RWPE2 (cell line): ENCODE measurements around the gene DRGX.

Experiments used
- ATAC-seq: fragments of 200-7000 bp; cut with Tn5 transposase; 3 replicates; pipeline ENCODE4 v1.9.1; 2021; ENCODE audit warnings: low read depth
- DNase-seq: peaks from one replicate; pipeline ENCODE4 v3.0.0-alpha.2; 2020; ENCODE audit warnings: low spot score
- H3K27ac ChIP-seq: fragments of 450-650 bp; 2 replicates; pipeline ENCODE4 v1.5.1; 2017; ENCODE audit warnings: mild to moderate bottlenecking; ENCODE audit not compliant: poor library complexity, severe bottlenecking
- H3K27me3 ChIP-seq: fragments of 250-450 bp; sonication (Bioruptor Pico); 2 replicates; pipeline ENCODE4 v1.5.1; 2021; ENCODE audit warnings: mild to moderate bottlenecking, moderate library complexity; ENCODE audit not compliant: insufficient read depth, poor library complexity, severe bottlenecking
- H3K36me3 ChIP-seq: fragments of 250-450 bp; sonication (Bioruptor Pico); 2 replicates; pipeline ENCODE4 v1.5.1; 2020; ENCODE audit warnings: low read depth, mild to moderate bottlenecking, moderate library complexity
- H3K4me1 ChIP-seq: fragments of 250-450 bp; sonication (Bioruptor Pico); 2 replicates; pipeline ENCODE4 v1.5.1; 2021; ENCODE audit warnings: mild to moderate bottlenecking, moderate library complexity; ENCODE audit not compliant: insufficient read depth, poor library complexity, severe bottlenecking
- H3K4me3 ChIP-seq: fragments of 250-450 bp; sonication (Bioruptor Pico); 2 replicates; pipeline ENCODE4 v1.5.1; 2021; ENCODE audit warnings: mild to moderate bottlenecking, moderate library complexity; ENCODE audit not compliant: severe bottlenecking
- H3K9me3 ChIP-seq: fragments of 250-450 bp; sonication (Bioruptor Pico); 2 replicates; pipeline ENCODE4 v1.5.1; 2021; ENCODE audit warnings: mild to moderate bottlenecking, moderate library complexity; ENCODE audit not compliant: severe bottlenecking
- TF ChIP-seq, protein P1 (sequence below): fragments of 450-650 bp; IDR thresholded peaks from one replicate; pipeline ENCODE4 v1.5.1; 2017; ENCODE audit warnings: mild to moderate bottlenecking, moderate library complexity; ENCODE audit not compliant: poor library complexity, severe bottlenecking

Gene DRGX

GRCh38 chr10:49382226-49382625 is 13.7 kb downstream of the DRGX start:
- Histone ChIP-seq H3K4me3 (no peak overlapping the region), H3K4me1 (peaks cover 8% of the 10 kb centered on the region), H3K27ac (no peak overlapping the region), H3K9me3 (no peaks in the 10 kb centered on the region), H3K27me3 (no peaks in the 10 kb centered on the region), H3K36me3 (no peaks in the 10 kb centered on the region)
- DNase-seq = no peak
- ATAC-seq = no peak
- TF ChIP-seq, protein P1, sequence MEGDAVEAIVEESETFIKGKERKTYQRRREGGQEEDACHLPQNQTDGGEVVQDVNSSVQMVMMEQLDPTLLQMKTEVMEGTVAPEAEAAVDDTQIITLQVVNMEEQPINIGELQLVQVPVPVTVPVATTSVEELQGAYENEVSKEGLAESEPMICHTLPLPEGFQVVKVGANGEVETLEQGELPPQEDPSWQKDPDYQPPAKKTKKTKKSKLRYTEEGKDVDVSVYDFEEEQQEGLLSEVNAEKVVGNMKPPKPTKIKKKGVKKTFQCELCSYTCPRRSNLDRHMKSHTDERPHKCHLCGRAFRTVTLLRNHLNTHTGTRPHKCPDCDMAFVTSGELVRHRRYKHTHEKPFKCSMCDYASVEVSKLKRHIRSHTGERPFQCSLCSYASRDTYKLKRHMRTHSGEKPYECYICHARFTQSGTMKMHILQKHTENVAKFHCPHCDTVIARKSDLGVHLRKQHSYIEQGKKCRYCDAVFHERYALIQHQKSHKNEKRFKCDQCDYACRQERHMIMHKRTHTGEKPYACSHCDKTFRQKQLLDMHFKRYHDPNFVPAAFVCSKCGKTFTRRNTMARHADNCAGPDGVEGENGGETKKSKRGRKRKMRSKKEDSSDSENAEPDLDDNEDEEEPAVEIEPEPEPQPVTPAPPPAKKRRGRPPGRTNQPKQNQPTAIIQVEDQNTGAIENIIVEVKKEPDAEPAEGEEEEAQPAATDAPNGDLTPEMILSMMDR = no peak

- DNase-seq = peak; percentile 19
- H3K9me3 ChIP-seq = no peaks in the 10 kb centered on the region
- H3K36me3 ChIP-seq = no peaks in the 10 kb centered on the region
- H3K27ac ChIP-seq = no peak overlapping the region
- ATAC-seq = no peak
- H3K4me3 ChIP-seq = no peak overlapping the region
- no peaks in the 10 kb centered on the region for H3K27me3 ChIP-seq
- TF ChIP-seq, protein P1 = no peak
- peaks cover 2% of the 10 kb centered on the region for H3K4me1 ChIP-seq
These were observed 14.6 kb downstream of the DRGX start for GRCh38 chr10:49381111-49381900.

DNA sequence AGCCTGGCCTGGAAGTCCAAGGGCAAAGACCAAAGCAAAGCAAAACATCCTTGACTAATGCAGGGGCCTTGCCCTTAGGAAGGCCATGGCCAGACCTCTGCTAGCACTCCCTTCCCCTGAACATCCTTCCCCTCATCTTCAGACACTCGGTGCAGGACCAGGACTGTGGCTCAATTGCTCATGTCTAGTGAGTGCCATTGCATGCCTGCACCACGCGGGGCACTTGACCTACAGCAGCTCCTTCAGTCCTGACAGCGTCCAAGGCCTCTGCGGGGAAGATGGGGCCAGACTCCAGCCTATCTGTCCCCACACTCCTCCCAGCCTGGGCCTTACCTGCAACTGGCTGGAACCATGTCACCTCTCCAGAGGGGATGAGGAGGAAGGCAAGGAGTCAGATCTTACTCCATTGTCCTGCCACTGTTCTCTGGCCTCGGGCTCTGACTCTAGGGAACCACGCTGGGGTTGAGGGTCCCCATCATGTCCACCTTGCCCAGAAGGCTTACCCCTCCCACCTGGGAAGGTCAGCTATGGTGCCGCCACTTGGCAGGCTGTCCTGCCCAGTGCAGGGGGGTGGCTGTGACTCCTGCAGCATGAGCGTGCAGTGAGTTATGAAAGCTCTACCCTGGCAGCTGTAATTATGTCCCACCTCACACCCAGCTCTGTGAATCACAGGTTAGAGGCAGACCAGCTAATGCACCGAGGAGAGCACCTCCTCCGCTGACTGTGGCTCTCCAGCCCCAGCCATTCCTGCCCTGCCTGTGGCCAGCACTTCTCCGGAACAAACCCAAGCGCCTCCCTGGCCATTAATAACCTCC is 16.1 kb downstream of the DRGX start:
- no peaks in the 10 kb centered on the region for H3K36me3 ChIP-seq
- no peaks in the 10 kb centered on the region for H3K4me1 ChIP-seq
- no peaks in the 10 kb centered on the region for H3K9me3 ChIP-seq
- peak; percentile 67 for ATAC-seq
- no peak overlapping the region for H3K27ac ChIP-seq
- no peak overlapping the region for H3K4me3 ChIP-seq
- TF ChIP-seq, protein P1 = peak; percentile 5
- no peaks in the 10 kb centered on the region for H3K27me3 ChIP-seq
- DNase-seq = no peak

DNA sequence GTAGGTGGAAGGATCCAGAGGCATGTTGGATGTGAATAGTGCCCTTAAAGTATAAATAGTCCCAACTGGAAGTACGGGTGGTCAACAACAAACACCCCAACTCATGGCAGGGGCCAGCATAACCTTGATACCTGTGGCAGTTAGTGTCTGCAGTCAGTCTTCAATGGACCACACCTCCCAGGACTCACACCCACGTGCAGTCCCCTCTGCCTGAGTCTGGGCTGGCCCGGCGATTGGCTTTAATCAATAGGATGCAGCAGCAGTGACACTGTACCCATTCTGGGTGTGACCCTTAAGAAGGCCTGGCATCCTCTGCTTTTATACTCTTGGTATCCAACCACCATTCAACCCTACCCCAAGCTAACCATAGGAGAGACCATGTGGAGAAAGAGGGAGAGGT is 18.6 kb downstream of the DRGX start:
- Histone ChIP-seq H3K27ac (no peak overlapping the region), H3K36me3 (no peaks in the 10 kb centered on the region), H3K9me3 (no peaks in the 10 kb centered on the region), H3K27me3 (no peaks in the 10 kb centered on the region), H3K4me3 (no peak overlapping the region), H3K4me1 (no peaks in the 10 kb centered on the region)
- ATAC-seq (no peak), DNase-seq (no peak)
- TF ChIP-seq, protein P1 = no peak
